K562 (cell line): ENCODE results near the gene FUBP3. TPM values are rescaled to one million over a fixed set of nuclear protein-coding genes. Genes with fewer than 3 reads are reported as not detected.

Source experiments
- E2F1 ChIP-seq: sonication (generic); formaldehyde crosslinking; IDR thresholded peaks from 2 replicates; pipeline ENCODE4 v1.8.1; 2023; ENCODE audit warnings: mild to moderate bottlenecking, missing genetic modification reagents, moderate library complexity
- EHMT2 ChIP-seq: fragments of 450-650 bp; IDR thresholded peaks from 2 replicates; pipeline ENCODE4 v1.6.1; 2018; ENCODE audit warnings: antibody characterized with exemption
- ETV5 ChIP-seq: sonication (generic); formaldehyde crosslinking; IDR thresholded peaks from 2 replicates; pipeline ENCODE4 v1.4.0; 2020; ENCODE audit warnings: low read depth, mild to moderate bottlenecking, missing genetic modification reagents
- FOXK1 ChIP-seq: sonication (generic); formaldehyde crosslinking; IDR thresholded peaks from 2 replicates; pipeline ENCODE4 v1.8.0; 2022; ENCODE audit warnings: missing genetic modification reagents, mild to moderate bottlenecking, borderline replicate concordance
- HOMEZ ChIP-seq: fragments of 250-450 bp; sonication (Bioruptor Pico); IDR thresholded peaks from 2 replicates; pipeline ENCODE4 v1.4.0; 2020; ENCODE audit warnings: mild to moderate bottlenecking, moderate library complexity
- MEF2A ChIP-seq: IDR thresholded peaks from 2 replicates; pipeline ENCODE4 v1.6.1; 2011; ENCODE audit warnings: low read depth, mild to moderate bottlenecking, low read length, moderate library complexity; ENCODE audit not compliant: control insufficient read depth
- NR2C2 ChIP-seq, 2 experiments: fragments of 200-800 bp in 1 of 2; sonication (Bioruptor generic) in 1 of 2; sonication (generic) in 1 of 2; formaldehyde crosslinking in 1 of 2; IDR thresholded peaks; 2 replicates each; pipeline versions ENCODE4 v1.6.1 to v1.8.0; 2016 to 2022; ENCODE audit warnings: mild to moderate bottlenecking in 1 of 2, missing compliant biosample characterization in 1 of 2, missing genetic modification characterization in 1 of 2, missing genetic modification reagents in 1 of 2
- PREB ChIP-seq: sonication (generic); formaldehyde crosslinking; IDR thresholded peaks from 2 replicates; pipeline ENCODE4 v1.8.1; 2023; ENCODE audit warnings: mild to moderate bottlenecking, missing genetic modification reagents
- RBM34 ChIP-seq: fragments of 200-400 bp; formaldehyde crosslinking; IDR thresholded peaks from 2 replicates; pipeline ENCODE4 v1.6.1; 2018; ENCODE audit warnings: low read length, borderline replicate concordance; ENCODE audit not compliant: insufficient read depth
- STAT5A ChIP-seq: IDR thresholded peaks from 2 replicates; pipeline ENCODE4 v1.6.1; 2012; ENCODE audit warnings: low read length, inconsistent platforms, borderline replicate concordance
- TAF7 ChIP-seq: fragments of 450-650 bp; IDR thresholded peaks from 2 replicates; pipeline ENCODE4 v1.6.1; 2016; ENCODE audit warnings: missing genetic modification characterization, missing compliant biosample characterization
- TBL1XR1 ChIP-seq, 2 experiments: IDR thresholded peaks; 2 replicates each; pipeline ENCODE4 v1.6.1; 2012; ENCODE audit warnings: improper control_type of control experiment in 2 of 2, low read length in 2 of 2, mild to moderate bottlenecking in 1 of 2
- THRB ChIP-seq: fragments of 450-650 bp; formaldehyde crosslinking; conservative IDR thresholded peaks from 2 replicates; pipeline ENCODE4 v1.4.0; 2022; ENCODE audit warnings: mild to moderate bottlenecking, missing genetic modification characterization
- VEZF1 ChIP-seq: fragments of 200-800 bp; sonication (Bioruptor generic); IDR thresholded peaks from 2 replicates; pipeline ENCODE4 v1.6.1; 2017; ENCODE audit warnings: missing genetic modification characterization, missing compliant biosample characterization
- ZNF592 ChIP-seq: fragments of 450-650 bp; IDR thresholded peaks from 2 replicates; pipeline ENCODE4 v1.6.1; 2017; ENCODE audit warnings: antibody characterized with exemption, mild to moderate bottlenecking
- polyA plus RNA-seq, 8 experiments: library from polyadenylated mRNA; depleted of rRNA in 4 of 8; stranded (reverse) in 5 of 8; unstranded in 3 of 8; fragments of >200 nt; fragmentation: Nextera tagmentation in 2 of 8; fragmentation: Illumina TruSeq in 1 of 8; extraction: Ambion mirVana in 2 of 8; extraction: Trizol in 1 of 8; gene quantifications; 2 replicates each; pipeline versions ENCODE4 v1.2.1 to v1.2.3, GENCODE V29; 2011 to 2014; ENCODE audit warnings: inconsistent platforms in 1 of 8, missing spikeins in 1 of 8
- total RNA-seq, 7 experiments: library from RNA; depleted of rRNA in 6 of 7; stranded (reverse); fragments of >200 nt in 6 of 7; fragmentation: Illumina TruSeq in 2 of 7; extraction: Trizol in 2 of 7; gene quantifications; 2 replicates each; pipeline versions ENCODE4 v1.2.1 to v1.2.3, GENCODE V29; 2011 to 2021; ENCODE audit warnings: low replicate concordance in 1 of 7

FUBP3 gene
- total and polyA plus RNA-seq, 9 of the 15 experiments (the other 6 are each of a cell fraction or from before 2014, with no cell fraction given): 3.0 to 64.0 (median 48.1) TPM

- TF ChIP-seq ZNF592 (no peak), STAT5A (no peak), FOXK1 (no peak), PREB (no peak), E2F1 (CRISPR knock-in tag) (no peak), VEZF1 (CRISPR knock-in tag) (peak; percentile 74), ETV5 (CRISPR knock-in tag) (no peak), MEF2A (peak; percentile 76), RBM34 (no peak), HOMEZ (CRISPR knock-in tag) (no peak), TBL1XR1 (IDR thresholded peaks at IDR 0.05; ENCODE audit: low read length in 2 of 2) (peak in 1 of 2 experiments; percentile 46; a peak in 1 of 4 replicates), THRB (CRISPR knock-in tag) (no peak), NR2C2 (CRISPR knock-in tag; IDR thresholded peaks at IDR 0.05) (no peak), NR2C2 (tag; IDR thresholded peaks at IDR 0.05) (no peak), EHMT2 (no peak), TAF7 (no peak)
These were observed 10.9 kb downstream of the FUBP3 start (continued) for GRCh38 chr9:130590305-130590704.
